Left renal cortex interstitium (tissue), 4 donors: ENCODE results near the gene GPR150. TPM values are rescaled to one million over a fixed set of nuclear protein-coding genes. Genes with fewer than 3 reads are reported as not detected.

Source experiments
- DNase-seq, 4 donors: peaks; one replicate each; pipeline ENCODE4 v3.0.0-alpha.2; 2013; ENCODE audit warnings: low read depth in 4 of 4, low spot score in 2 of 4, missing footprints in 1 of 4
- polyA plus RNA-seq, 4 donors: library from polyadenylated mRNA; unstranded; fragments of 120-200 nt; gene quantifications; one replicate each; pipeline ENCODE4 v1.2.1, GENCODE V29; 2013; ENCODE audit not compliant: insufficient read length in 4 of 4

The GPR150 gene
- under 1 TPM in 1 of 4 donors, not detected in 3; 0.08 TPM for polyA plus RNA-seq

GRCh38 chr5:95620030-95620869 is at the start of gene GPR150:
GPR150 (plus strand) TSS chr5:95620087; CDS start chr5:95620276, 189 bp downstream.
- no peak for DNase-seq

DNA sequence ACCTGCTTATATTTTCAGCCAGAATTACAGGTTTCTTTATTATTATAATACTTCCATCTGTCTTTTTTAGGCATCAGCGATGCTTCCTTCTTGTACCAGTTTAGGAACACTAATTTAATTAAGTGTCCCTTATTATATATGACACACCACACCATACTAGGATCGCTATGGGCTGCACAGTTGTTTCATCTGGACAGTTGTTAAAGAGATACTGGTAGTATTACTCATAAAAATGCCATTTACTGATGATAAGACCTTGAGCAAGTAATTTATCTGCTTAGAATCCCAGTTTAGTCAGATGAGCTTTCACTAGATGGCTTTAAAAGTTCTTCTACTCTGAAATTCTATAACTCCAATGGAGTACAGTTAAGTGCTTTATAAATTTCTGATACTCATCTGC is 47.9 kb upstream of the GPR150 start:
- DNase-seq = no peak

GRCh38 chr5:95581576-95581975 is 38.3 kb upstream of the GPR150 start:
- no peak for DNase-seq

GRCh38 chr5:95583992-95584391 is 35.9 kb upstream of the GPR150 start:
- DNase-seq = no peak

- DNase-seq = no peak
Measured at GRCh38 chr5:95590880-95591279, 29.0 kb upstream of the GPR150 start.

DNA sequence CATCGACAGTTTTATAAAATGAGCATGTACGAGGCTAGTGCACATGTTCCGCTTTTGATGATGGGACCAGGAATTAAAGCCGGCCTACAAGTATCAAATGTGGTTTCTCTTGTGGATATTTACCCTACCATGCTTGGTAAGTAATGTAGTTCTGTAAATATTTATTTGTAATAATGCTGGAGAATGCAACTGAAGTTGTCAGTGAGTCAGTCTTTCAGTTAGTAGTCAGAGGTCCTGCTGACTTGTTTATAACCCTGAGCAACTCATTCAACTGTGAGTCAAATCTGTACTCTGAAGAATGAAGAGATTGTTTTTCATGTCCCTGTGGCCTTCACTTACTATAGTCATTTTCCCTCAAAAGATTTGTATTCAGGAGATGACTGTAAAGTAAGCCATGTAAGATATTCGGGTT is 28.4 kb upstream of the GPR150 start:
- no peak for DNase-seq

- no peak for DNase-seq
Measured at GRCh38 chr5:95595289-95595931, 24.5 kb upstream of the GPR150 start.

DNA sequence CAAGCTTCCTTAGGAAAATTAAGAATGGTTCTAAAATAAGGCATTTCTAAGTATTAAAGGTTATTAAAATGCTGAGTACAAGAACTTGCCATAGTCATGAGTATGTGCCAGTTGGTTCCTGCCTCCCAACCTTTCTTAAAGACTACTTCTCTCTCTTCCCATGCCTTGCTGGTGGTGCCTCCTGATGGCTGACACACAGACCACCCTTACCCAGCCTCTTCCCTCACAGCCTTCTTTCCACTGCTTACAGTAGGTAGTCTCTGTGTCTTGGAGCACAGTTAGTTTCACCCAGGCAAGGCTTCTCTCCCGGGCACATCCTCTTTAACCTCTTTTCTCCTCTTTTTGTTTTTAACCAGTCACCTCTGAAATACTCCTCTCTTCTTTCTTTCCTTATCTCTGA is 20.6 kb upstream of the GPR150 start:
- no peak for DNase-seq

DNA sequence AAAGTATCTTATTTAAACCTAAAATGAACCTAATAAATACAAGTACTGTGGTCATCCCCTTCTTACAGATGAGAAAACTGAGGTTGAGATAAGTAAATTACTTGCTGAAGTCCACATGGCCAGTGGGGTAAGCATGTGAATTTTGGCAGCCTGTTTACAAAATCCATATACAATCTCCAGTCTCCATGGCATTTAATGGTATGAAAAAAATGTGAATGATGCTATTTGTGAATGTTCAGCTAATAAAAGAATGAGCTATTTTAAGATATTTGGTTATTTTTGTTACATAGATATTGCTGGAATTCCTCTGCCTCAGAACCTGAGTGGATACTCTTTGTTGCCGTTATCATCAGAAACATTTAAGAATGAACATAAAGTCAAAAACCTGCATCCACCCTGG is 19.3 kb upstream of the GPR150 start:
- DNase-seq = no peak

- DNase-seq = no peak
Measured at GRCh38 chr5:95605786-95606185, 14.1 kb upstream of the GPR150 start.

- no peak for DNase-seq
Measured at GRCh38 chr5:95606419-95606818, 13.5 kb upstream of the GPR150 start.

DNA sequence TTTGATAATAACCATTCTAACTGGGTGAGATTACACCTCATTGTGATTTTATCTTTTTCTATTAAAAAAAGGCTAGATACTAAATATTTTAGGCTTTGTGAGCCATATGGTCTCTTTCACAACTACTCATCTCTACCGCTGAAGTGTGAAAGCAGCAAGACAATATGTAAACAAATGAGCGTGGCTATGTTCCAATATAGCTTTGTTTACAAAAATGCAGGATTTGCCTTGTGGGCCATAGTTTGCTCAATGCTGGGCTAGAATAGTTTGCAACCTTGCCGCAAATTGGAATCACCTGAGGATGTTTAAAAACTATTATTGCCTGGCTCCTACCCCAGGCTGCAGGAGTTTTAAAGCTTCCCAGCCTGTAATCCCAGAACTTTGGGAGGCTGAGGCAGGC is 10.2 kb upstream of the GPR150 start:
- DNase-seq = no peak

DNA sequence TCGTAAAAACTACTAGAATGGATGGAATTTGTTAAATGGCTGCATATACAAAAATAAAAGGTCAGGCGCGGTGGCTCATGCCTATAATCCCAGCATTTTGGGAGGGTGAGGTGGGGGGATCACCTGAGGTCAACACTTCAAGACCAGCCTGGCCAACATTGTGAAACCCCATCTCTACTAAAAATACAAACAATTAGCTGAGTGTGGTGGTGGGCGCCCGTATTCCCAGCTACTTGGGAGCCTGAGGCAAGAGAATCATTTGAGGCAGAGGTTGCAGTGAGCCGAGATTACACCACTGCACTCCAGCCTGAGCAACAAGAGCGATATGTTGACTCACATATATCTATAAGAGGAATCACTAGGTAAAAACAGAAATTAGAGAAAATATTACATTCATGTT is 9.3 kb upstream of the GPR150 start:
- no peak for DNase-seq

GRCh38 chr5:95611396-95611795 is 8.5 kb upstream of the GPR150 start:
- no peak for DNase-seq

DNA sequence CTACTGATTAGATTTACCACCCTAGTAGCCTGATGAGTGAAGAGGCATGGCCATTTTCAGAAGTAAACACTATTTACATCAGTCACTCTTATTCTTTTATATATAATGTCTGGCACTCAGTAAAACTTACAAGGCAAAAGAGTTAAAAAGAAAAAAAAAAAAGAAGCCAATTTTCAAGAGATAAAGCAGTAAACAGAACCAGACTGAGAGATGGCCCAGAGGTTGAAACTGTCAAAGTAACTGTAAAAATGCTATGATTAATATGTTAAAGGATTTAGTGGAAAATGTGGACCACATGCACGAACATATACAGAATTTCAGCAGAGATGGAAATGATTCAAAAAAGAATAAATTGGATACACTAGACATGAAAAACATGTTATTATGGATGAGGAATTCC is 6.4 kb upstream of the GPR150 start:
- DNase-seq = no peak

GRCh38 chr5:95615164-95615467 is 4.8 kb upstream of the GPR150 start:
- no peak for DNase-seq

DNA sequence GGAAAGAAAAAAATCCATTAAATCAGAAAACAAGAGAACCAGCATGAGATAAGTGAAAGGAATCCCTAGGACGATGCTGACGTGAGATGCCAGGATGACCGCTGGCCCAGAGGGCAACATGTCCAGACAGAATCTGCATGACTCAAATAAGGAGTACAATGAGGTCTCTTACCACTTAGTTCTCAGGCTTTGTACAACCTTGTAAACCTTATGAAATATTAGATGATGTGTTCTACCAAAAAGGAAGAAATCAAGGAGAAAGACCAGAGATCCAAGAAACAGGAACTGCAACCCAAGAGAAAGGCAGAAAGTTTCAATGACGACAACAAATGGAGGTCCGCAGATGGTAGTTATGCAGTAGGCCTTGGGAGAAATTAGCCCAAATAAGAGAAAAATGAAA is 2.8 kb upstream of the GPR150 start:
- no peak for DNase-seq

DNA sequence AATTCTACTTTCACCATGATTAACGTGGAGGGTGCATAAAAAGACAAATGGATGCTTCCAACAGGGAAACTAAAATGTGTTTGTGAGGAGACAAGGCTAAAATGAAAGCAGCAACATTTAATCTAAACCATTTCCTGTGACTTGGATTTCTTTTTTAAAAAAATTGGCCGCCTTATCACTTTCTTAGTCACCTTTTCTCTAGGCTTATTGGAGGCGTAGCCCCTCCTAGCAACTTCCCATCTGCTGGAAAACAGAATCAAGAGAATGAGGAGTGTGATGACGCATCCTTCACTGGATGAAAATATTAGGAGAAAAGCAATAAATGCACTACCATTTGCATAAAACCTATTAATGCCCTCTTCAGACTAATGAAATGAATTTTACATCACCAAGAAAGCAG is 791 bp upstream of the GPR150 start:
- DNase-seq = no peak

GRCh38 chr5:95619514-95620029 is 315 bp upstream of the GPR150 start:
- DNase-seq = peak in 1 of 4 donors; percentile 3

DNA sequence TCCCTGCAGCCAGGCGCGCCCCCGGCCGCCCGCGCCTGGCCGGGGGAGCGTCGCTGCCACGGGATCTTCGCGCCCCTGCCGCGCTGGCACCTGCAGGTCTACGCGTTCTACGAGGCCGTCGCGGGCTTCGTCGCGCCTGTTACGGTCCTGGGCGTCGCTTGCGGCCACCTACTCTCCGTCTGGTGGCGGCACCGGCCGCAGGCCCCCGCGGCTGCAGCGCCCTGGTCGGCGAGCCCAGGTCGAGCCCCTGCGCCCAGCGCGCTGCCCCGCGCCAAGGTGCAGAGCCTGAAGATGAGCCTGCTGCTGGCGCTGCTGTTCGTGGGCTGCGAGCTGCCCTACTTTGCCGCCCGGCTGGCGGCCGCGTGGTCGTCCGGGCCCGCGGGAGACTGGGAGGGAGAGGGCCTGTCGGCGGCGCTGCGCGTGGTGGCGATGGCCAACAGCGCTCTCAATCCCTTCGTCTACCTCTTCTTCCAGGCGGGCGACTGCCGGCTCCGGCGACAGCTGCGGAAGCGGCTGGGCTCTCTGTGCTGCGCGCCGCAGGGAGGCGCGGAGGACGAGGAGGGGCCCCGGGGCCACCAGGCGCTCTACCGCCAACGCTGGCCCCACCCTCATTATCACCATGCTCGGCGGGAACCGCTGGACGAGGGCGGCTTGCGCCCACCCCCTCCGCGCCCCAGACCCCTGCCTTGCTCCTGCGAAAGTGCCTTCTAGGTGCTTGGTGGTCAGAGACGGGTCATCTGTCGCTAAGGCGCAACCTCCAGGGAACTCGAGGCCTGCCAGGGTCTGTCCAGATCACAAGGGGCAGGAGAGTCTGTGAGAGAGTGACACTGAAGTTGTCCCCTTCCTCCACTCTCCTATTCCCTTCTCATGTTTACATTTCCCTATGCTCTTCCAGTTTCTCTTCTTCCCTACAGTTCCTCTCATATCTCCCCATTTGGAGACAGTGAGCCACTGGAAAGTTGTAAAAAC is 1.3 kb downstream of the GPR150 start:
- DNase-seq = no peak
